NT2/D1 (cell line): Measurements from ENCODE around the gene PARD3.

Source experiments
- DNase-seq: peaks from one replicate; pipeline ENCODE4 v3.0.0-alpha.2; 2011; ENCODE audit warnings: low read depth, low spot score
- H3K27me3 ChIP-seq: 2 replicates; pipeline ENCODE4 v1.6.0; 2011; ENCODE audit warnings: mild to moderate bottlenecking; ENCODE audit not compliant: insufficient read length, insufficient read depth
- H3K36me3 ChIP-seq: 2 replicates; pipeline ENCODE4 v1.6.1; 2011; ENCODE audit warnings: mild to moderate bottlenecking, low read length, mixed read lengths; ENCODE audit not compliant: insufficient read depth, insufficient read length
- H3K4me1 ChIP-seq: 2 replicates; pipeline ENCODE4 v1.5.1; 2011; ENCODE audit not compliant: insufficient read depth, insufficient read length
- H3K4me3 ChIP-seq: 2 replicates; pipeline ENCODE4 v1.5.1; 2011; ENCODE audit warnings: low read depth; ENCODE audit not compliant: insufficient read length
- H3K9ac ChIP-seq: 2 replicates; pipeline ENCODE4 v1.6.0; 2011; ENCODE audit warnings: low read depth; ENCODE audit not compliant: insufficient read length
- H3K9me3 ChIP-seq: 2 replicates; pipeline ENCODE4 v1.5.1; 2011; ENCODE audit warnings: mild to moderate bottlenecking, low read length; ENCODE audit not compliant: insufficient read depth
- SUZ12 ChIP-seq: IDR thresholded peaks from 2 replicates; pipeline ENCODE4 v1.6.1; 2011; ENCODE audit not compliant: insufficient read length, insufficient read depth; ENCODE audit errors: extremely low read depth
- YY1 ChIP-seq: IDR thresholded peaks from 2 replicates; pipeline ENCODE4 v1.6.1; 2011; ENCODE audit not compliant: insufficient read length, insufficient read depth
- ZNF274 ChIP-seq: IDR thresholded peaks from 2 replicates; pipeline ENCODE4 v1.6.1; 2011; ENCODE audit warnings: mild to moderate bottlenecking, low read depth, low read length

Gene PARD3

GRCh38 chr10:34172936-34173533 is 642.1 kb downstream of the PARD3 start:
- DNase-seq = no peak
- Histone ChIP-seq H3K27me3 (no peaks in the 10 kb centered on the region), H3K4me1 (no peaks in the 10 kb centered on the region), H3K9ac (no peak overlapping the region), H3K36me3 (no peaks in the 10 kb centered on the region), H3K4me3 (no peak overlapping the region), H3K9me3 (no peaks in the 10 kb centered on the region)
- TF ChIP-seq ZNF274 = no peak
- no peak for TF ChIP-seq YY1
- TF ChIP-seq SUZ12 = no peak

DNA sequence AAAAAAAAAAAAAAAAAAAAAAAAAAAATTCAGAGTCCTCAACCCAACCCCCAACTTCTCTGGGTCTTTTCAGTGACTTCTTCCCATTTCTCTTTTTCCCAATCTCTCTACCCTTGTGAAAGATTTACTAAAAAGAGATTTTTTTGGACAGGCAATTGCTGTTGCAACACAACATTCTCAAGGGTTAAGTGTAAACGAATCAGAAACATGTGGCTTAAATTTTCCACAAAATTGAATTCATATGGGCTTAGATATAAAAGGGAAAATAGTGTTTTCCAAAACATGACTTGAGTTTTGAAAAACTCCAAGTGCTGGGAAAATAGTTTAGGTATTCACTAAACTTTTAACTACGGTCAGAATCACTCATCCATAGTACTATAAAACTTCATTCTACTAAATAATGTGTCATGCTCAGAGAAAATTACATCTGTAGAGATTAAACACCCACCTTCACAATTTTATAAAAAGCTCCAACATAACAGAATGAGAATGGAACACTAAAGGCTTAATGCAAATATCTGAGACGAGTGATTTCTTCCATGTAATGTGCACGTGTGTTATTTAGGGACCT is 643.1 kb downstream of the PARD3 start:
- H3K36me3 ChIP-seq = no peaks in the 10 kb centered on the region
- H3K4me1 ChIP-seq = no peaks in the 10 kb centered on the region
- no peaks in the 10 kb centered on the region for H3K27me3 ChIP-seq
- no peak overlapping the region for H3K9ac ChIP-seq
- no peaks in the 10 kb centered on the region for H3K9me3 ChIP-seq
- no peak overlapping the region for H3K4me3 ChIP-seq
- TF ChIP-seq YY1 = no peak
- no peak for TF ChIP-seq ZNF274
- no peak for TF ChIP-seq SUZ12
- no peak for DNase-seq

- Histone ChIP-seq H3K36me3 (no peaks in the 10 kb centered on the region), H3K9me3 (no peaks in the 10 kb centered on the region), H3K9ac (no peak overlapping the region), H3K4me1 (no peaks in the 10 kb centered on the region), H3K27me3 (no peaks in the 10 kb centered on the region), H3K4me3 (no peak overlapping the region)
- TF ChIP-seq ZNF274 (no peak), SUZ12 (no peak), YY1 (no peak)
- no peak for DNase-seq
Measured at GRCh38 chr10:34169677-34170076, 645.4 kb downstream of the PARD3 start.

GRCh38 chr10:34169131-34169530 is 646.0 kb downstream of the PARD3 start:
- no peak overlapping the region for H3K4me3 ChIP-seq
- no peak for TF ChIP-seq YY1
- TF ChIP-seq ZNF274 = no peak
- no peak for TF ChIP-seq SUZ12

DNA sequence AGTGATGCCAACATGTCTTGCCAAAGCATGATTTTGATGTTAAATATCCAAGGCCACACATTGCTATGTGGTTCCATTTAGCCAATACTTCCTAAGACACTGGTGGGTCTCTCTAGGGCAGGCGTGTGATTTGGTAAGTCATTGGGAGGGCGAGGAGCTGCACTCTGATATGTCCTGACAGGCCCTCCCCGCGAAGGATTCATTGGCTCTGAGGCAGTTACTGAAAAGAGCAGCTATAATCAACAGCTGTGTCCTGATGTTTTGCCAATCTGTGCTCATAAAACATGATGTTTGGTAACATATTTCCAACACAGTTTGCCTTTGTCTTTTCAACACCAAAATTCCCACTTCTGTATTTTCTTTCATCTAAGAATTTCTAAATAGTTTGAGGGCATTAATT is 646.7 kb downstream of the PARD3 start:
- TF ChIP-seq SUZ12 (no peak), ZNF274 (no peak), YY1 (no peak)
- no peaks in the 10 kb centered on the region for H3K27me3 ChIP-seq
- DNase-seq = no peak
- no peaks in the 10 kb centered on the region for H3K4me1 ChIP-seq
- no peak overlapping the region for H3K9ac ChIP-seq
- H3K9me3 ChIP-seq = no peaks in the 10 kb centered on the region
- no peaks in the 10 kb centered on the region for H3K36me3 ChIP-seq
- no peak overlapping the region for H3K4me3 ChIP-seq

More at GRCh38 chr10:34169131-34169530, 646.0 kb downstream of the PARD3 start:
- H3K9ac ChIP-seq = no peak overlapping the region
- H3K27me3 ChIP-seq = no peaks in the 10 kb centered on the region
- no peak for DNase-seq
- H3K9me3 ChIP-seq = no peaks in the 10 kb centered on the region
- no peaks in the 10 kb centered on the region for H3K36me3 ChIP-seq
- no peaks in the 10 kb centered on the region for H3K4me1 ChIP-seq

GRCh38 chr10:34166823-34167222 is 648.3 kb downstream of the PARD3 start:
- Histone ChIP-seq H3K9ac (no peak overlapping the region), H3K4me3 (no peak overlapping the region), H3K36me3 (no peaks in the 10 kb centered on the region), H3K4me1 (no peaks in the 10 kb centered on the region), H3K27me3 (no peaks in the 10 kb centered on the region), H3K9me3 (peaks cover 8% of the 10 kb centered on the region)
- no peak for DNase-seq
- TF ChIP-seq YY1 (no peak), ZNF274 (no peak), SUZ12 (no peak)

GRCh38 chr10:34166354-34166753 is 648.7 kb downstream of the PARD3 start:
- Histone ChIP-seq H3K4me1 (no peaks in the 10 kb centered on the region), H3K9me3 (peaks cover 8% of the 10 kb centered on the region), H3K36me3 (no peaks in the 10 kb centered on the region), H3K27me3 (no peaks in the 10 kb centered on the region), H3K9ac (no peak overlapping the region), H3K4me3 (no peak overlapping the region)
- no peak for DNase-seq
- TF ChIP-seq YY1 (no peak), SUZ12 (no peak), ZNF274 (no peak)
